GM18498 (cell line): ENCODE data around the gene XPR1.

Experiments used
- ATAC-seq: cut with Tn5 transposase; IDR thresholded peaks from one replicate; pipeline ENCODE4 v1.9.1; 2021; ENCODE audit warnings: mild to moderate bottlenecking, moderate library complexity; ENCODE audit not compliant: unreplicated experiment

Gene XPR1

GRCh38 chr1:180925471-180926051 lies 293.7 kb downstream of the XPR1 start:
- ATAC-seq, result no peak

DNA sequence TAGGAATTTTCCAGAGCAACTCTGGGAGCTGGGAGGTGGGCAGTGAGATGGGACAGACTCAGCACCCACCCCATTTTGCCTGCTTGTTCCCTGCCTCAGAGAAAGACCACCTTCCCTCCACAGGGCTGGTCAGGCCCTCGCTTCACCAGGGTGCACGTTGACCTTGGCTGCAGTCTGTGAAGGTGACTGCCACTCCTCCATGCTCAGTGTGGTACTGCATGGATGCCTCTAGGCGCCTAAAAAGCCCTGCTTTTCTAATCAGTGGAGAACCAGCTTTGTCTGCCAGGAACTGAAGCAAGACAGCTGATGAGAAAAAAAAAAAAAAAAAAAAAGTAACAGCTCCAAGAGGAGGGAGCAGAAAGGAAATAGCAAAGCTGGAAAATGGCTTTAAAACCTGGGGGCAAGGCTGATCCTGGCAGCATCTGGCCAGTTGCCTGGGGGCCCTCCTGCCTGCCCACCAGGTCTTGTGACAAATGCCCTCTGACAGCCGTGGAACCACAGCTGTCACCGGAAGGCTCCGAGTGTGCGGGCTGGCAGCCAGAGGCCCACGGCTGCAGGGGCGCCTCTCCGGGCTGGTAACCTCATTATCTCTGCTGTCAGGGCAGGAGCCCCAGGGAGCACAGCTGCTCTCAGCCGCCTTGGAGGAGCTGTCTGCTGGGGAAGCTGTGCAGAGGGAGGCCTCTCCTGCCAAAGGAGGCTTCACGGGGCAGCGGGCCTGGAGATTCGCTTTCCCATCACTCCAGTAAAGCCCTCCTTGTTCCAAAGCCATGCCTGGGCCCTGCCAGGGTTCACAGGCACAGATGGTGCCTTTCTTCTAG lies 294.6 kb downstream of the XPR1 start:
- ATAC-seq, result peak; percentile 72

DNA sequence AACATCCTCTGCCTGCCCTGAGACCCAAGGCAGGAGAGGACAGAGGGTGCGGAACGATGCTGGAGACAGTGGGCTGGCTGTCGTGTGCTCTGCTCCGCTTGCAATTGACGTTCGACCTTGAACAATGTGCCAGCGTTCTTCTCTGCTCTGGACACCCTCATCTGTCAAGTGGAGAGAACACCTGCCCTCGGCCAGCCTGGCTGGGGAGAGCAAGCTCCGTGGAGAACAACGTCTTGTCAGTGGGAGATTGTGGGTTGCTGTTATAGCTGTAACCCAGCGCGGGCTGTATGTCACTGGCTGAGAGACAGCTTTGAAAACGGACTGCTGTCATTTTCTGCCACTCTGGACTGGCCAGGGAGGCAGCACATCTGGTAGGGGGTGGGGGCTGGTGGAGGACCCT lies 295.5 kb downstream of the XPR1 start:
- ATAC-seq, result no peak

GRCh38 chr1:180927841-180928240 lies 296.0 kb downstream of the XPR1 start:
- ATAC-seq, result no peak

GRCh38 chr1:180928331-180929230 lies 296.8 kb downstream of the XPR1 start:
- ATAC-seq, result no peak

DNA sequence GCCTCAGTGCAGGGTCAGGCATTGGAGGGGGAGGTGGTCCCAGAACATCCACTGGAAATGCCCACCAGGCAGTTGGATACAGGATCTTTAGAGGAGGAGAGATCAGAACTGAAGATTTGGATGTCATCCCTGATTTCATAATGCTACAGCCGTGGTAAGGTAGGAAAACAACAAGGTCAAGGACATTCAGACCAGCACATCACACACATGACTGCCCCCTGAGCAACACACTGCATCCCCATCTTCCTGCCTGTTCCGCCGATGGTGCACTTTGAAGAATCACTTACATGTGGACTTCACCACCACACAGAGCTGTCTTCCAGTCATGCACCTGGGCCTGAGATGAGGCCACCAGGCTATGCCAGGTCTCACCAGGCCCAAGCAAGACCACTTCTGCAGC lies 297.6 kb downstream of the XPR1 start:
- ATAC-seq, result no peak

- ATAC-seq, result no peak
Measured at GRCh38 chr1:180930687-180931086, 298.9 kb downstream of the XPR1 start.

DNA sequence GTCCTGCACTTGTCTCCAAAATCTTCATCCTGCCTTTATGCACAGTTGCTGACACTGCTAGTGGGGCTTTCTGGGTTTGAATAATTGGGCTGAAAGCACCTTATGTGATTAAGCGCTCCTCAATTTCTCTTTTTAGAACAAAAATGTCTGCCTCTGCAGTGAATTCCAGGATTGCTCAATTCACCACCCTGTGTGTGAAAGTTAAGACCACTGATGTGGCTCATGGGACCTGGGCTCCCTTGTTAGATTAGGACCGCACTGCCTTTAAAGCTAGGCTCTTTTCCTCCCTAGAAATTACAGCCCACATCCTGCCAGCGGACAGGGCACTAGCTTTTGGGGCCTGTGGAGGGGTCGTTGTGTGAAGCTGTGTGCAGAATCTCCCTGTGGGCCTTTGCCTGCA lies 299.7 kb downstream of the XPR1 start:
- ATAC-seq, result no peak

- no peak for ATAC-seq
Measured at GRCh38 chr1:180932378-180932777, 300.6 kb downstream of the XPR1 start.

GRCh38 chr1:180933141-180933540 lies 301.3 kb downstream of the XPR1 start:
- no peak for ATAC-seq

DNA sequence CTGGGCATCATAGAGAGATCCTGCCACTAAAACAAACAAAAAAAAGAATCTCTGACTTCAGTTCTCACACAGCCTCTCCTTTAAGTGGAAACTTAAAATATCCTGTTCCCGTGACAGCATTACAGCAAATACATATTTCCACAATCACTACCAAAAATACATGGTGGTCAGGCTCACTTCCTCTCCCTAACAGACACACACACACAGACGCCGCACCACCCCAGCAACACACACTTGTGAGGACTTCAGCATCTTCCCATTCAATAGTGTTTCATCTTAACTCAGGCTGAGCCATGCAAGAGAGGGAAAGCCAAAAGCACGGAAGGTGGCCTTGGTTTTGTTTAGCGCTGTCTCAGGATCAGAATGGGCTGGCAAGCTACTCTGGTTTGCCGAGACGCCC lies 302.7 kb downstream of the XPR1 start:
- no peak for ATAC-seq

DNA sequence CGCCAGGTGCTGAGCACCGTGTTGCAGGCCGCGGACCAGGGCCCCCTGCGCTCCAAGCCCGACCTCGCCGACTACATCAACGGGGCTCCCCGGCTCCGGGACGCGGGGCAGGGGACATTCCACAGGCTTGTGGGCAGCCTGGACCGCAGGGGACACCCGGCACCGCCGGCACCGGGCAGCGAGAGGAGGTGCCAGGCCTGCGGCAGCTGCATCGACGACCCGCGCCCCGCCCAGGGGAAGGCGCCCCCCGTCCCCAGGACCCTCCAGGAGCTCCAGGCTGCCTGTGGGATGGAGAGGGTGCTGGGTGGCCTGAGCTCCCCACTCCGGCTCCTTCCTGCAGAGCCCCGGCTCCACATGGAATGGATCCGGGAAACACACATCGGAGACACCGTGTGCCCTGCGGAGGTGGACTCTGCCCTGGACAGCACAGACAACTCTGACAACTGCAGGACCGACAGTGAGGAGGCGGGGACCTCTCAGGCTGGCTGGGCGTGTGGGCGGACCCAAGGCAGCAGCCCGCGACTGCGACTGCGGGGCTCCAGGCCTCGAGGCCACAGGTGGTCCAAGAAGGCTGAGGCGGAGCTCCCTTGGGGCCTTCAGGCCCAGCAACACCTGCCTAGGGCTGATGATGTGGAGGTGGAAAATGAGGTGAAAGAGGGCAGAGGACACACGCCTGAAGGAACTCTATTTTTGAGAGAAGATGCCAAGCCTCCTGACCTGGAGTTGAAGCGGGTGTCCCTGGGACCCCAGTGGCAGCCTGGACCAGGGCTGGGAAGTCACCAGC lies 303.7 kb downstream of the XPR1 start:
- no peak for ATAC-seq

GRCh38 chr1:180936110-180937011 lies 304.5 kb downstream of the XPR1 start:
- no peak for ATAC-seq

- no peak for ATAC-seq
Measured at GRCh38 chr1:180937012-180937372, 305.2 kb downstream of the XPR1 start.

- no peak for ATAC-seq
Measured at GRCh38 chr1:180937624-180938225, 305.9 kb downstream of the XPR1 start.

DNA sequence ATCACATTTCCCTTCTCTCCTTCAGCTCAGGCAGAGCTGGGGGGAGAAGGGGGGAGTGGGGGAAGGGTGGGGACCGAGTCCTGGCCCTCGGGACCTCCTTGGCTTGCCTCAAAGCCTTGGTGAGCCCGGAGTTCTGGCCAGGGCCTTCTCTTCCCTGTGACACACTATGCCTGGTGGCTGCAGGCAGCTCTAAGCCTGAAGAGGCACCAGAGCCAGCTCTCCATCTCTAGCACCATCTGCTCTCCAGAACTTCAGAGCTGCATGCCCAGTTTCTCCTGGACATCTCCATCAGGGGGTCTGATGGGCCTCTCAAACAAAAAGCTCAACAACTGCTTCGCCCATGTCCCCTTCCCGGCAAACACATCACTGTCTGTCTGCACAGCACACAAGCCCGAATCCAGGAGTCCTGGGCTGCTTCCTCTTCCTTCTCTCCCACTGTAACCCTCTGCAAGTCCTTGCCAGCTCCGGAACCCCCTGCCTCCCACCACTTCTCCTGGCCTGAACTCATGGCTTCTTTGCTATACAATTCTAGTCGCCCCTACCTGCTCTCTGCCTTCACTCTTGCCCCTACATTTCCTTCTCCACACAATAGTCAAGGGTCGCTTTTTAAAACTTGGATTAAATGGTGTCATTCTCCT lies 307.4 kb downstream of the XPR1 start:
- no peak for ATAC-seq

DNA sequence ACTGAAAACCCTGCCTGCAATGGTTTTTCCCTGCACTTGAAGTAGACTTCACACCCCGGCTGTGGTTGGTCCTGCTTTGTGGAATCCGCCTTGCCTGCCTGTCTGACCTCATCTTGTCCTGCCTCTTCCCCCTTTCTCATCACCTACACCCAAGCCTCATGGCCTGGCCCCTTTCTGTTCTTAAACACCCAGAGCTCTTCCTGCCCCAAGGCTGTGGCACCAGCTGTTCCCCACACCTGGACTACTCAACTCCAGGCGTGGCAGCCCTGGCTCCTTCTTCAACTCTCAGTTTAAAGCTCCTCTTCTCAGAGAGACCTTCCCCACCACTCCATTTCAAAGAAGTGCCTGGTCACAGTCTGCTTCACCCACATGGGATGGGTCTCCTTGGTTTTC lies 307.9 kb downstream of the XPR1 start:
- no peak for ATAC-seq
